NCI-H2081 treated with DMSO at 0.1 percent for 48 hours (cell line): ENCODE results near the gene COA1.
"Not testable (repeated sequence)": the region's sequence is repeated elsewhere in the genome, so short reads cannot be mapped to it uniquely, and the experiment has no call there.

ENCODE experiments used
- DNase-seq: peaks from one replicate; lab custom pipeline; 2025; lab: John Stamatoyannopoulos, UW

COA1 gene

GRCh38 chr7:43627798-43628197, 101.5 kb downstream of the COA1 start:
- DNase-seq = not testable (repeated sequence)

GRCh38 chr7:43626695-43627094, 102.6 kb downstream of the COA1 start:
- no peak for DNase-seq

- DNase-seq = no peak
Observed at GRCh38 chr7:43625980-43626379, 103.3 kb downstream of the COA1 start.

- no peak for DNase-seq
Observed at GRCh38 chr7:43625453-43625852, 103.9 kb downstream of the COA1 start.

- no peak for DNase-seq
Observed at GRCh38 chr7:43624156-43624555, 105.2 kb downstream of the COA1 start.

- no peak for DNase-seq
Observed at GRCh38 chr7:43621729-43622448, 107.4 kb downstream of the COA1 start.

GRCh38 chr7:43619213-43620012, 109.9 kb downstream of the COA1 start:
- no peak for DNase-seq

- DNase-seq = no peak
Observed at GRCh38 chr7:43618073-43618472, 111.2 kb downstream of the COA1 start.

GRCh38 chr7:43616977-43617376, 112.3 kb downstream of the COA1 start:
- DNase-seq = no peak

- DNase-seq = no peak
Observed at GRCh38 chr7:43615558-43616145, 113.7 kb downstream of the COA1 start.

GRCh38 chr7:43612599-43613589, 116.4 kb downstream of the COA1 start:
- DNase-seq = no peak

GRCh38 chr7:43612128-43612527, 117.2 kb downstream of the COA1 start:
- no peak for DNase-seq

- DNase-seq = no peak
Observed at GRCh38 chr7:43609097-43609496, 120.2 kb downstream of the COA1 start.

GRCh38 chr7:43604251-43604650, 125.1 kb downstream of the COA1 start:
- DNase-seq = no peak

GRCh38 chr7:43602256-43602655, 127.1 kb downstream of the COA1 start:
- DNase-seq = no peak

GRCh38 chr7:43600056-43600455, 129.3 kb downstream of the COA1 start:
- no peak for DNase-seq

- not testable (repeated sequence) for DNase-seq
Observed at GRCh38 chr7:43596426-43596825, 132.9 kb downstream of the COA1 start.

- no peak for DNase-seq
Observed at GRCh38 chr7:43594020-43594419, 135.3 kb downstream of the COA1 start.

GRCh38 chr7:43593010-43593409, 136.3 kb downstream of the COA1 start:
- no peak for DNase-seq

GRCh38 chr7:43592326-43592725, 137.0 kb downstream of the COA1 start:
- DNase-seq = no peak

- no peak for DNase-seq
Observed at GRCh38 chr7:43591558-43592180, 137.7 kb downstream of the COA1 start.
